Left forelimb (tissue), 1 donor: Measurements from ENCODE around the gene KRTAP5-2.
A peak's percentile ranks its signal among the peaks of the same experiment; 100 is the strongest.
"Not testable (repeated sequence)": the region's sequence is repeated elsewhere in the genome, so short reads cannot be mapped to it uniquely, and the experiment has no call there.

Source experiments
- DNase-seq: peaks from one replicate; pipeline ENCODE4 v3.0.0-alpha.2; 2018; ENCODE audit warnings: low spot score

The KRTAP5-2 gene

GRCh38 chr11:1597994-1598380 lies at the start of gene KRTAP5-2:
Gene KRTAP5-2 (minus strand): TSS chr11:1598294. CDS start chr11:1598250, 44 bp downstream.
- DNase-seq = no peak

- DNase-seq = not testable (repeated sequence)
Measured at GRCh38 chr11:1646540-1646939, 48.4 kb upstream of the KRTAP5-2 start.

- DNase-seq = no peak
Measured at GRCh38 chr11:1645357-1645821, 47.3 kb upstream of the KRTAP5-2 start.

- no peak for DNase-seq
Measured at GRCh38 chr11:1644601-1645356, 46.7 kb upstream of the KRTAP5-2 start.

GRCh38 chr11:1643146-1643690 lies 45.1 kb upstream of the KRTAP5-2 start:
- no peak for DNase-seq

- DNase-seq = no peak
Measured at GRCh38 chr11:1642288-1643145, 44.4 kb upstream of the KRTAP5-2 start.

- no peak for DNase-seq
Measured at GRCh38 chr11:1641096-1641495, 43.0 kb upstream of the KRTAP5-2 start.

- DNase-seq = no peak
Measured at GRCh38 chr11:1640076-1640946, 42.2 kb upstream of the KRTAP5-2 start.

- no peak for DNase-seq
Measured at GRCh38 chr11:1639666-1640065, 41.6 kb upstream of the KRTAP5-2 start.

- no peak for DNase-seq
Measured at GRCh38 chr11:1639102-1639620, 41.1 kb upstream of the KRTAP5-2 start.

- no peak for DNase-seq
Measured at GRCh38 chr11:1638344-1638743, 40.2 kb upstream of the KRTAP5-2 start.

- DNase-seq = no peak
Measured at GRCh38 chr11:1637628-1638027, 39.5 kb upstream of the KRTAP5-2 start.

- peak; percentile 46 for DNase-seq
Measured at GRCh38 chr11:1636291-1636950, 38.3 kb upstream of the KRTAP5-2 start.

- DNase-seq = peak; percentile 37
Measured at GRCh38 chr11:1633864-1634263, 35.8 kb upstream of the KRTAP5-2 start.

GRCh38 chr11:1632053-1632714 lies 34.1 kb upstream of the KRTAP5-2 start:
- DNase-seq = no peak

GRCh38 chr11:1631066-1631568 lies 33.0 kb upstream of the KRTAP5-2 start:
- no peak for DNase-seq

GRCh38 chr11:1630271-1630670 lies 32.2 kb upstream of the KRTAP5-2 start:
- DNase-seq = no peak

GRCh38 chr11:1629326-1630185 lies 31.5 kb upstream of the KRTAP5-2 start, which contains the start of gene KRTAP5-5:
Gene KRTAP5-5 (plus strand): TSS chr11:1629775. CDS start chr11:1629841, 66 bp downstream.
- DNase-seq = no peak
